ENCODE measurements around the gene SPSB3. TPM values are rescaled to one million over a fixed set of nuclear protein-coding genes. Genes with fewer than 3 reads are reported as not detected.

Gene SPSB3
- total and polyA plus RNA-seq, 2 experiments from 2014 or later, result 27.1 to 34.7 TPM

DNA sequence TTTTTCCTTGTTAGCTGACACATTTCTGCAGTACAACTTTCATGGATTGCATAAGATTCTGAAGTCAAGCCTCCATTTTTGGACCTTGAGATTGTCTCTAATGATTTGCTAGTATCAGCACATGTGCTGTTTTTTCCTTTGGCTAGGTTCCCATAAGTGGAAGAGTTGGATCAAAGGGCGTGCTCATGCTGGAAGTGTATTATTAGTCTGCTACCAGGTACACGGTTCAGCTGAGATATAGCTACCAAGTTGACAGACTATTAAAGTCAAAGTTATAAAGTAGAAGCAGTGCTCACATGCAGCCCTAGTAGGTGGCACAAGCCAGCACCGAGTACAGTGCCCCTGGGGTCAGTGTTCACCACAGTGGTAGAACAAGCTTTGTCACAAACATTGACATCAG is 47.8 kb upstream of the SPSB3 start:
- Mint-ChIP-seq H3K27me3 (ENCODE audit: insufficient read depth, low read depth, poor library complexity) (peaks cover 25% of the 10 kb centered on the region), H3K36me3 (ENCODE audit: low read depth) (peaks cover 2% of the 10 kb centered on the region; the same call in 1 of the 3 replicates), H3K27ac (no peak overlapping the region), H3K4me1 (peaks cover 9% of the 10 kb centered on the region), H3K4me3 (no peak overlapping the region), H3K9me3 (peaks cover 3% of the 10 kb centered on the region; the same call in 2 of the 3 replicates)
- no peaks in the 10 kb centered on the region for H3K9me2 ChIP-seq (ENCODE audit: insufficient read depth)
- ATAC-seq (no peak), DNase-seq (ENCODE audit: low spot score) (no peak)
- no peaks in the 10 kb centered on the region; the same call in 1 of the 2 replicates for H4K20me1 ChIP-seq (replicated peaks; ENCODE audit: insufficient read depth)
- H3F3A ChIP-seq (replicated peaks; ENCODE audit: low read depth), result 0 out of 2 replicates have a peak, but pooled peaks cover 6% of the 10 kb centered on the region
- H3K4me3 ChIP-seq, result no peak overlapping the region
- H3K27ac ChIP-seq (ENCODE audit: low read depth), result no peak overlapping the region
- peaks cover 17% of the 10 kb centered on the region for H3K4me1 ChIP-seq (ENCODE audit: insufficient read depth)
- no peaks in the 10 kb centered on the region for H3K27me3 ChIP-seq (ENCODE audit: insufficient read depth)
- peaks cover 25% of the 10 kb centered on the region for H3K79me2 ChIP-seq (replicated peaks; ENCODE audit: insufficient read depth)
- no peaks in the 10 kb centered on the region for H3K36me3 ChIP-seq (ENCODE audit: insufficient read depth)
- no peak for TF ChIP-seq ZNF114 (CRISPR knock-in tag; IDR thresholded peaks at IDR 0.05)
- TF ChIP-seq JUNB (IDR thresholded peaks at IDR 0.05; ENCODE audit: unreplicated experiment), result no peak
- TF ChIP-seq, protein P1, sequence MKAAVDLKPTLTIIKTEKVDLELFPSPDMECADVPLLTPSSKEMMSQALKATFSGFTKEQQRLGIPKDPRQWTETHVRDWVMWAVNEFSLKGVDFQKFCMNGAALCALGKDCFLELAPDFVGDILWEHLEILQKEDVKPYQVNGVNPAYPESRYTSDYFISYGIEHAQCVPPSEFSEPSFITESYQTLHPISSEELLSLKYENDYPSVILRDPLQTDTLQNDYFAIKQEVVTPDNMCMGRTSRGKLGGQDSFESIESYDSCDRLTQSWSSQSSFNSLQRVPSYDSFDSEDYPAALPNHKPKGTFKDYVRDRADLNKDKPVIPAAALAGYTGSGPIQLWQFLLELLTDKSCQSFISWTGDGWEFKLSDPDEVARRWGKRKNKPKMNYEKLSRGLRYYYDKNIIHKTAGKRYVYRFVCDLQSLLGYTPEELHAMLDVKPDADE (IDR thresholded peaks at IDR 0.05), result no peak
- TF ChIP-seq, protein P2, sequence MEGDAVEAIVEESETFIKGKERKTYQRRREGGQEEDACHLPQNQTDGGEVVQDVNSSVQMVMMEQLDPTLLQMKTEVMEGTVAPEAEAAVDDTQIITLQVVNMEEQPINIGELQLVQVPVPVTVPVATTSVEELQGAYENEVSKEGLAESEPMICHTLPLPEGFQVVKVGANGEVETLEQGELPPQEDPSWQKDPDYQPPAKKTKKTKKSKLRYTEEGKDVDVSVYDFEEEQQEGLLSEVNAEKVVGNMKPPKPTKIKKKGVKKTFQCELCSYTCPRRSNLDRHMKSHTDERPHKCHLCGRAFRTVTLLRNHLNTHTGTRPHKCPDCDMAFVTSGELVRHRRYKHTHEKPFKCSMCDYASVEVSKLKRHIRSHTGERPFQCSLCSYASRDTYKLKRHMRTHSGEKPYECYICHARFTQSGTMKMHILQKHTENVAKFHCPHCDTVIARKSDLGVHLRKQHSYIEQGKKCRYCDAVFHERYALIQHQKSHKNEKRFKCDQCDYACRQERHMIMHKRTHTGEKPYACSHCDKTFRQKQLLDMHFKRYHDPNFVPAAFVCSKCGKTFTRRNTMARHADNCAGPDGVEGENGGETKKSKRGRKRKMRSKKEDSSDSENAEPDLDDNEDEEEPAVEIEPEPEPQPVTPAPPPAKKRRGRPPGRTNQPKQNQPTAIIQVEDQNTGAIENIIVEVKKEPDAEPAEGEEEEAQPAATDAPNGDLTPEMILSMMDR (conservative IDR thresholded peaks at IDR 0.05; ENCODE audit: low read depth in 2 of 2), result no peak
- TF ChIP-seq EZH2 (IDR thresholded peaks at IDR 0.05; ENCODE audit: low read depth, unreplicated experiment), result no peak
- TF ChIP-seq CREB1 (CRISPR knock-in tag; IDR thresholded peaks at IDR 0.05; ENCODE audit: low read depth), result no peak
- TF ChIP-seq, protein P3, sequence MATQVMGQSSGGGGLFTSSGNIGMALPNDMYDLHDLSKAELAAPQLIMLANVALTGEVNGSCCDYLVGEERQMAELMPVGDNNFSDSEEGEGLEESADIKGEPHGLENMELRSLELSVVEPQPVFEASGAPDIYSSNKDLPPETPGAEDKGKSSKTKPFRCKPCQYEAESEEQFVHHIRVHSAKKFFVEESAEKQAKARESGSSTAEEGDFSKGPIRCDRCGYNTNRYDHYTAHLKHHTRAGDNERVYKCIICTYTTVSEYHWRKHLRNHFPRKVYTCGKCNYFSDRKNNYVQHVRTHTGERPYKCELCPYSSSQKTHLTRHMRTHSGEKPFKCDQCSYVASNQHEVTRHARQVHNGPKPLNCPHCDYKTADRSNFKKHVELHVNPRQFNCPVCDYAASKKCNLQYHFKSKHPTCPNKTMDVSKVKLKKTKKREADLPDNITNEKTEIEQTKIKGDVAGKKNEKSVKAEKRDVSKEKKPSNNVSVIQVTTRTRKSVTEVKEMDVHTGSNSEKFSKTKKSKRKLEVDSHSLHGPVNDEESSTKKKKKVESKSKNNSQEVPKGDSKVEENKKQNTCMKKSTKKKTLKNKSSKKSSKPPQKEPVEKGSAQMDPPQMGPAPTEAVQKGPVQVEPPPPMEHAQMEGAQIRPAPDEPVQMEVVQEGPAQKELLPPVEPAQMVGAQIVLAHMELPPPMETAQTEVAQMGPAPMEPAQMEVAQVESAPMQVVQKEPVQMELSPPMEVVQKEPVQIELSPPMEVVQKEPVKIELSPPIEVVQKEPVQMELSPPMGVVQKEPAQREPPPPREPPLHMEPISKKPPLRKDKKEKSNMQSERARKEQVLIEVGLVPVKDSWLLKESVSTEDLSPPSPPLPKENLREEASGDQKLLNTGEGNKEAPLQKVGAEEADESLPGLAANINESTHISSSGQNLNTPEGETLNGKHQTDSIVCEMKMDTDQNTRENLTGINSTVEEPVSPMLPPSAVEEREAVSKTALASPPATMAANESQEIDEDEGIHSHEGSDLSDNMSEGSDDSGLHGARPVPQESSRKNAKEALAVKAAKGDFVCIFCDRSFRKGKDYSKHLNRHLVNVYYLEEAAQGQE (IDR thresholded peaks at IDR 0.05; ENCODE audit: unreplicated experiment), result no peak
- no peak for TF ChIP-seq NANOG (IDR thresholded peaks at IDR 0.05; ENCODE audit: borderline replicate concordance)
- TF ChIP-seq, protein P4, sequence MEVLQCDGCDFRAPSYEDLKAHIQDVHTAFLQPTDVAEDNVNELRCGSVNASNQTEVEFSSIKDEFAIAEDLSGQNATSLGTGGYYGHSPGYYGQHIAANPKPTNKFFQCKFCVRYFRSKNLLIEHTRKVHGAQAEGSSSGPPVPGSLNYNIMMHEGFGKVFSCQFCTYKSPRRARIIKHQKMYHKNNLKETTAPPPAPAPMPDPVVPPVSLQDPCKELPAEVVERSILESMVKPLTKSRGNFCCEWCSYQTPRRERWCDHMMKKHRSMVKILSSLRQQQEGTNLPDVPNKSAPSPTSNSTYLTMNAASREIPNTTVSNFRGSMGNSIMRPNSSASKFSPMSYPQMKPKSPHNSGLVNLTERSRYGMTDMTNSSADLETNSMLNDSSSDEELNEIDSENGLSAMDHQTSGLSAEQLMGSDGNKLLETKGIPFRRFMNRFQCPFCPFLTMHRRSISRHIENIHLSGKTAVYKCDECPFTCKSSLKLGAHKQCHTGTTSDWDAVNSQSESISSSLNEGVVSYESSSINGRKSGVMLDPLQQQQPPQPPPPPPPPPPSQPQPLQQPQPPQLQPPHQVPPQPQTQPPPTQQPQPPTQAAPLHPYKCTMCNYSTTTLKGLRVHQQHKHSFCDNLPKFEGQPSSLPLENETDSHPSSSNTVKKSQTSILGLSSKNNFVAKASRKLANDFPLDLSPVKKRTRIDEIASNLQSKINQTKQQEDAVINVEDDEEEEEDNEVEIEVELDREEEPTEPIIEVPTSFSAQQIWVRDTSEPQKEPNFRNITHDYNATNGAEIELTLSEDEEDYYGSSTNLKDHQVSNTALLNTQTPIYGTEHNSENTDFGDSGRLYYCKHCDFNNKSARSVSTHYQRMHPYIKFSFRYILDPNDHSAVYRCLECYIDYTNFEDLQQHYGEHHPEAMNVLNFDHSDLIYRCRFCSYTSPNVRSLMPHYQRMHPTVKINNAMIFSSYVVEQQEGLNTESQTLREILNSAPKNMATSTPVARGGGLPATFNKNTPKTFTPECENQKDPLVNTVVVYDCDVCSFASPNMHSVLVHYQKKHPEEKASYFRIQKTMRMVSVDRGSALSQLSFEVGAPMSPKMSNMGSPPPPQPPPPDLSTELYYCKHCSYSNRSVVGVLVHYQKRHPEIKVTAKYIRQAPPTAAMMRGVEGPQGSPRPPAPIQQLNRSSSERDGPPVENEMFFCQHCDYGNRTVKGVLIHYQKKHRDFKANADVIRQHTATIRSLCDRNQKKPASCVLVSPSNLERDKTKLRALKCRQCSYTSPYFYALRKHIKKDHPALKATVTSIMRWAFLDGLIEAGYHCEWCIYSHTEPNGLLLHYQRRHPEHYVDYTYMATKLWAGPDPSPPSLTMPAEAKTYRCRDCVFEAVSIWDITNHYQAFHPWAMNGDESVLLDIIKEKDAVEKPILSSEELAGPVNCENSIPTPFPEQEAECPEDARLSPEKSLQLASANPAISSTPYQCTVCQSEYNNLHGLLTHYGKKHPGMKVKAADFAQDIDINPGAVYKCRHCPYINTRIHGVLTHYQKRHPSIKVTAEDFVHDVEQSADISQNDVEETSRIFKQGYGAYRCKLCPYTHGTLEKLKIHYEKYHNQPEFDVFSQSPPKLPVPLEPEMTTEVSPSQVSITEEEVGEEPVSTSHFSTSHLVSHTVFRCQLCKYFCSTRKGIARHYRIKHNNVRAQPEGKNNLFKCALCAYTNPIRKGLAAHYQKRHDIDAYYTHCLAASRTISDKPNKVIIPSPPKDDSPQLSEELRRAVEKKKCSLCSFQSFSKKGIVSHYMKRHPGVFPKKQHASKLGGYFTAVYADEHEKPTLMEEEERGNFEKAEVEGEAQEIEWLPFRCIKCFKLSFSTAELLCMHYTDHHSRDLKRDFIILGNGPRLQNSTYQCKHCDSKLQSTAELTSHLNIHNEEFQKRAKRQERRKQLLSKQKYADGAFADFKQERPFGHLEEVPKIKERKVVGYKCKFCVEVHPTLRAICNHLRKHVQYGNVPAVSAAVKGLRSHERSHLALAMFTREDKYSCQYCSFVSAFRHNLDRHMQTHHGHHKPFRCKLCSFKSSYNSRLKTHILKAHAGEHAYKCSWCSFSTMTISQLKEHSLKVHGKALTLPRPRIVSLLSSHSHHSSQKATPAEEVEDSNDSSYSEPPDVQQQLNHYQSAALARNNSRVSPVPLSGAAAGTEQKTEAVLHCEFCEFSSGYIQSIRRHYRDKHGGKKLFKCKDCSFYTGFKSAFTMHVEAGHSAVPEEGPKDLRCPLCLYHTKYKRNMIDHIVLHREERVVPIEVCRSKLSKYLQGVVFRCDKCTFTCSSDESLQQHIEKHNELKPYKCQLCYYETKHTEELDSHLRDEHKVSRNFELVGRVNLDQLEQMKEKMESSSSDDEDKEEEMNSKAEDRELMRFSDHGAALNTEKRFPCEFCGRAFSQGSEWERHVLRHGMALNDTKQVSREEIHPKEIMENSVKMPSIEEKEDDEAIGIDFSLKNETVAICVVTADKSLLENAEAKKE (CRISPR knock-in tag; IDR thresholded peaks at IDR 0.05), result no peak
- no peak for TF ChIP-seq STAT1 (IDR thresholded peaks at IDR 0.05; ENCODE audit: unreplicated experiment)
- TF ChIP-seq EZH2phosphoT487 (IDR thresholded peaks at IDR 0.05; ENCODE audit: unreplicated experiment), result no peak
- no peak for TF ChIP-seq POLR2AphosphoS5 (IDR thresholded peaks at IDR 0.05; ENCODE audit: low read depth)
- TF ChIP-seq ZNF331 (CRISPR knock-in tag; IDR thresholded peaks at IDR 0.05; ENCODE audit: low read depth), result no peak
- H2AFZ ChIP-seq, result no peak overlapping the region
- H3K4me2 ChIP-seq, result no peak overlapping the region

Measured in GM23338 (cell line).